Thyroid gland (tissue), 4 donors: ENCODE results near the gene RNU1-1.

ENCODE experiments used
- CTCF ChIP-seq, 6 experiments: fragments of 200-600 bp in 3 of 6; fragments of 450-650 bp in 3 of 6; sonication (generic) in 3 of 6; IDR thresholded peaks; one replicate each; pipeline ENCODE4 v1.5.1; 2016 to 2019; ENCODE audit warnings: antibody characterized with exemption in 6 of 6, mild to moderate bottlenecking in 2 of 6, inconsistent platforms in 1 of 6, moderate library complexity in 1 of 6
- POLR2A ChIP-seq, 2 donors: fragments of 450-650 bp; IDR thresholded peaks; one replicate each; pipeline ENCODE4 v1.6.1; 2017; ENCODE audit warnings: antibody characterized with exemption in 2 of 2, mild to moderate bottlenecking in 2 of 2, moderate library complexity in 1 of 2

GRCh38 chr1:16468558-16468957 lies 45.5 kb downstream of the RNU1-1 start:
- no peak for TF ChIP-seq CTCF (IDR thresholded peaks at IDR 0.05)
- no peak for TF ChIP-seq POLR2A (IDR thresholded peaks at IDR 0.05)
